LNCaP clone FGC (cell line): ENCODE measurements around the gene NDUFB8.

Source experiments
- DNase-seq: peaks from one replicate; pipeline ENCODE4 v3.0.0-alpha.2; 2011; ENCODE audit warnings: low read depth
- H3K4me3 ChIP-seq: 2 replicates; pipeline ENCODE4 v1.5.1; 2011; ENCODE audit warnings: mild to moderate bottlenecking, low read depth, low read length, control low read depth
- CTCF ChIP-seq: IDR thresholded peaks from 2 replicates; pipeline ENCODE4 v1.5.1; 2012; ENCODE audit warnings: mild to moderate bottlenecking; ENCODE audit not compliant: control insufficient read depth, insufficient read depth; ENCODE audit errors: extremely low read depth

The NDUFB8 gene

GRCh38 chr10:100569687-100570481, 40.2 kb upstream of the NDUFB8 start:
- no peak for DNase-seq
- H3K4me3 ChIP-seq, result no peak overlapping the region

GRCh38 chr10:100568912-100569311, 39.2 kb upstream of the NDUFB8 start:
- H3K4me3 ChIP-seq, result no peak overlapping the region
- no peak for DNase-seq
- TF ChIP-seq CTCF, result no peak

More at GRCh38 chr10:100569687-100570481, 40.2 kb upstream of the NDUFB8 start:
- no peak for TF ChIP-seq CTCF

GRCh38 chr10:100567826-100568225, 38.2 kb upstream of the NDUFB8 start:
- no peak overlapping the region for H3K4me3 ChIP-seq
- no peak for DNase-seq
- TF ChIP-seq CTCF, result no peak

GRCh38 chr10:100567249-100567648, 37.6 kb upstream of the NDUFB8 start:
- no peak for TF ChIP-seq CTCF
- no peak for DNase-seq
- no peak overlapping the region for H3K4me3 ChIP-seq

GRCh38 chr10:100566561-100566960, 36.9 kb upstream of the NDUFB8 start:
- no peak for DNase-seq
- no peak for TF ChIP-seq CTCF
- H3K4me3 ChIP-seq, result no peak overlapping the region

GRCh38 chr10:100565206-100565985, 35.7 kb upstream of the NDUFB8 start:
- TF ChIP-seq CTCF, result no peak
- DNase-seq, result no peak
- H3K4me3 ChIP-seq, result no peak overlapping the region
